VCaP (cell line): ENCODE data around the gene LFNG.

Source experiments
- H3K27ac ChIP-seq: fragments of 450-650 bp; 2 replicates; pipeline ENCODE4 v1.5.1; 2017
- CTCF ChIP-seq: fragments of 450-650 bp; conservative IDR thresholded peaks from 2 replicates; pipeline ENCODE4 v1.5.1; 2017; ENCODE audit warnings: mild to moderate bottlenecking, moderate library complexity

Gene LFNG

GRCh38 chr7:2572101-2572842 is 52.7 kb downstream of the LFNG start:
- no peak for TF ChIP-seq CTCF
- no peak overlapping the region for H3K27ac ChIP-seq

DNA sequence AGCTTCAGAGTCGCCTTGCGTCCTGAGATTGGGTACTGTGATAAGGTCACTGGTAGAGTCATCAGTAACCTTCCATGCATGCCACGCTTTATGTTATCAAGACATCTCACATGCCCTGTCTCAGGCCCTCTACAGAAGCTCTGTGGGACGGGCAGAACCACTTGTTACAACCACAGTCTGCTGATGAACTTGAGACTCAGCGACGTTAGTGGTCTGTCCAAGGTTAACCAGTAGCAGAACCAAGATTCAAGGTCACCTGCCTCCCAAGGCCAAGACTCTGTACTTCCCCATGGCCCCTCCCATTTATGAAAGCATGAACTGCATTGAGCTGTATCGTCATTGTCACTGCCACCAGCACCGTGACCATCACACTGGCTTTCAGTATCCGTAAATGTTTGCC is 54.2 kb downstream of the LFNG start:
- TF ChIP-seq CTCF: no peak
- no peak overlapping the region for H3K27ac ChIP-seq

GRCh38 chr7:2575046-2575732 is 55.6 kb downstream of the LFNG start:
- H3K27ac ChIP-seq: no peak overlapping the region
- TF ChIP-seq CTCF: no peak

DNA sequence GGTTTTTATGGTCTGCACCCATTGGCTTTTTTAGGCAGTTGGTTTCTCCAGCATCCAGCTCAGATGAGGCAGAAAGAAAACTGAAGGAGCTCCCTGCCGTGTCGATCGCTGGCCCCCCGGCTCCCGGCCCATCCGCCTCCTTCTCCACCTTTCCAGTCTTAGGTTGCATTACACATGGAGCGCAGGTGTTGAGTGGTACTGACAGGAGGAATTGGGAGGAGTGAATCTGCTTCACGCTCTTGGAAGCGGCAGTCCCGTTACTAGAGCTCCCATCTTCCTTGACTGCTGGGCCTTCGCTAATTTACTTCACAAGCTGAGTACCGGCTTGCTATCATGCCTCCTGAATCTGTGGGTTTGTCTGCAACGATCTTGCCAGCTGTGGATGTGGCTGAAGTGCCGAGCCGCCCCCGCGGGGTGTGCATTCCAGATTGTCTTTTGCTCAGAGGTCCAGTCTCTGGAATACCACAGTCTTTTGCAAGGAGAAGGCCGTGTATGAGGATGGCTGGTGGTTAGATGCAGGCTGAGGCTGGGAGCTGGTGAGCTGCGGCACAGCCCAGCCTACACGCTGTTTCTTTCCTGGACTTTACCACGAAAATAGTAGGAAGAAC is 56.3 kb downstream of the LFNG start:
- TF ChIP-seq CTCF: no peak
- H3K27ac ChIP-seq: no peak overlapping the region

GRCh38 chr7:2576742-2577491 is 57.3 kb downstream of the LFNG start:
- TF ChIP-seq CTCF: no peak
- H3K27ac ChIP-seq: no peak overlapping the region
